Measurements from ENCODE around the gene TWF2.
A peak's percentile ranks its signal among the peaks of the same experiment; 100 is the strongest.

Gene TWF2

DNA sequence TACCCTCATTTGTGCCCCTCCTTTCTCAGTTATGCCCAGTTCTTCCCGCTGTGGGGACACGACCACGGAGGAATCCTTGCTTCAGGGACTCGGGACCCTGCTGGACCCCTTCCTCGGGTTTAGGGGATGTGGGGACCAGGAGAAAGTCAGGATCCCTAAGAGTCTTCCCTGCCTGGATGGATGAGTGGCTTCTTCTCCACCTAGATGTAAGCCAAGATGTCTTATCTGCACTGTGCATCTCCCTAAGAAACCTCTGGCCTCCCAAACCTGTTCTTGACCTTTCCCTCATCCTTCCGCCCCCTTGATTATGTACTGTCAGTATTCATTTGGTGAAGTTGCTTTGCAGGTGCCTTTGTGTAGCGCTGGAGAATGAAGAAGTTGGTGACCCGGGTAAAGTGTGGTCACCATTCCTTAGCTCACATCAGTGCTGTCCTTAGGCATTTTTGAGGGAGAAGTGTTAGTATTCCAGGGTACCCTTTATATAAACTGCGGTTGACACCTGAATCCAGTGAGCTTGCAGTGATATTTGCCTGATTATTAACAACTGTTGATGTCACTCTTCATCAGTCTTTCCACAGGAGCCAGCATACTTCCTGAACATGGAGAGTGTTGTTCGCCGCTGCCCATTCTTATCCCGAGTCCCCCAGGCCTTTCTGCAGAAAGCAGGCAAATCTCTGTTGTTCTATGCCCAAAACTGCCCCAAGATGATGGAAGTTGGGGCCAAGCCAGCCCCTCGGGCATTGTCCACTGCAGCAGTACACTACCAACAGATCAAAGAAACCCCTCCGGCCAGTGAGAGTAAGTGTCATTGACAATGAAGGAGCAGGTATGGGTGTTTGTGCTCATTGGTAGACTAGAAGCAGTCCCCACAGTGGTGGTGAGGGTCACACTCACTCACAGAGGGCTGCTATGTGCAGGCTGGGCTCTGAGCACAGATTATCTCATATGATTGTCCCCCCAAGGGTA is 40.0 kb downstream of the TWF2 start:
- no peak for DNase-seq

DNA sequence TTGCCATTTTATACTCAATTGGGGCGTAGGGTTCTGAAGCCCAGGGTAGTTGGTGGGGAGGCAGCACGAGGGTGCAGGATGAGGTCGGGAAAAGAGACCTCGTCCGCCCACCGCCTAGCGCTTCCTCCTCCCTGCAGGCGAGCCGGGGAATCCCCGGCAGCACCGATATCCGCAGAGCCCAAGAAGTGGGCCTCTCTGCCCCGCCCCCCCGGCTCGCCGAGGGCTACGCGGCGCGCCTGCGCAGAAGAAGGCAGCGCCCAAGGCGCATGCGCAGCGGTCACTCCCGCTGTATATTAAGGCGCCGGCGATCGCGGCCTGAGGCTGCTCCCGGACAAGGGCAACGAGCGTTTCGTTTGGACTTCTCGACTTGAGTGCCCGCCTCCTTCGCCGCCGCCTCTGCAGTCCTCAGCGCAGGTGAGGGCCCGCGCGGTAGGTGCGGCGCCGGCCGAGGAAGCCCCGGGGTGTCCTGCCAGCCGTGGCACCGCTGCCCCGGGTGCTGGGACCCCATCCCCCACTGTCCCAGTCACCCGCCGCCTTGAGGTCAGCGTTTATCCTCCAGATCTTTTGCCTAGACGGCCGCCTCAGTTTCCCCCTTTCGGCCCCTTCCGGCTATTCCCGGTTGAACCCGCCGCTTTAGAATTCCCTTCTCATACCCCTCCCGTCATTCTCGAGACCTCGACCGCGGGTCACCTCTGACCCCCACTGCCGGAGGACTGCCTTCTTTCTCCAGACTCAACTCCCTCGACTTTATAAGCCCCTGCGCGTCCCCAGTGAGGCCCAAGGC is 40.9 kb downstream of the TWF2 start, which contains the start of gene ALAS1:
ALAS1 (plus strand) TSS at position 319 of the 784 bp plus-strand sequence. CDS start 1,082 bp downstream, outside the sequence.
- peak; percentile 67 for DNase-seq

DNA sequence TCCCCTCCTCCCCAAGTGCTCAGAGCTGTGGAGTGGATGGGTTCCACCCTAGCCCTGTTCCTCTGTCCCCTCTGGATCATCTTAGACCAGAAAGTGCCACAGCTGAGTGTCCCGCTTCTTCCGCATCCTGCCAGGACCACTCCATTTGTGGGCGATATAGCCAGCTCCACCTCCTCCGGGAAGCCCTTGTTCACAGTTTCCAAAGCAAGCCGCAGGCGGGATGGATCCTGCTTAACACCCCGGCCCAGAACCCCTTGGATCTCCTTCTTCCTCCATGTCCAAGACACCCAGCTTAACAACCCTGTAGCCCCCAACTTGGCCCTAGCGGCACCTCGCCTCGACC is 41.5 kb downstream of the TWF2 start:
- DNase-seq, result no peak

- DNase-seq, result no peak
These were observed 42.0 kb downstream of the TWF2 start for GRCh38 chr3:52196977-52197376.

DNA sequence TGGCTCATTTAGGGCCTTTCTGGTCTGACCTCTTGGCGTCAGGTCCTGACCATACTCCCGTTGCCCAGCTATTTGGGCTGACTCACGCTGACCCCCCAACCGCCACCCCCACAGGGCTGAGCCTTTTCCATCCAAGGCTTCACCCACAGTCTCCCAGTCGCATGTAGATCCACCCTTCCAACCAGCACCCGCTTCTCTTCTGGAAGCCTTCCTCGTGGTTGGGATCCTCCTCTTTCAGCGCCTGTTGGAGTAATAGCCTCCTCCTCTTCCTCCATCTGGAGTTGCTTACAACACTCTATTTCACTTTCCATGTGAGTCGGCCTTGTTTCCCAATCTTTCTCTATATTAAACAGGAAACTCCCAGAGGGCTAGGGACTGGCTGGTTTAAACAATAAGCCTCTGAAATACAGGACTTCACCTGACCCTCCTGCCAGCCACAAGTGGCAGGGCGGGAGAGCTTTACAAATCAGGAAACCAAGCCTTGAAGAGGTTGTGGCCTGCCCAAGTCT is 43.1 kb downstream of the TWF2 start:
- no peak for DNase-seq

- no peak for DNase-seq
These were observed 43.7 kb downstream of the TWF2 start for GRCh38 chr3:52195291-52195597.

- no peak for DNase-seq
These were observed 44.3 kb downstream of the TWF2 start for GRCh38 chr3:52194485-52195290.

- no peak for DNase-seq
These were observed 45.9 kb downstream of the TWF2 start for GRCh38 chr3:52193065-52193464.

DNA sequence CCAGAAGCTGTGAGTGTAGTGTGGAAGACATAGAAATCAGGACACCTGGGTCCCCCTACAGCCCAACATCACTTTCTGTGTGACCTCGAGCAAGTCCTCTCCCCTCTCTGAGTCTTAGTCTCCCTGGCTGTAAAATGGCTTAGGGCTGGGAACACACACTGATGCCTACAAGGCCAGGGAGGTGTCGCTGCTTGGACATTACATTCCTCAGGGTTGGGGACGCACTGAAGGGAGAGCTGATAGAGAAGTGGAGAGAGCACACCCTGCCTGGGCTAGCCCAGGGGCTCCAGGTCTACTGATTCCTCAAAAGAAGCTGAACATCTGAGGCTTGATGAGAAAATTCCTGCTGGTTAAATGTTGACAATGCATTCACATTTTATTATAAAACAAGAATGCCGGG is 47.3 kb downstream of the TWF2 start:
- no peak for DNase-seq

DNA sequence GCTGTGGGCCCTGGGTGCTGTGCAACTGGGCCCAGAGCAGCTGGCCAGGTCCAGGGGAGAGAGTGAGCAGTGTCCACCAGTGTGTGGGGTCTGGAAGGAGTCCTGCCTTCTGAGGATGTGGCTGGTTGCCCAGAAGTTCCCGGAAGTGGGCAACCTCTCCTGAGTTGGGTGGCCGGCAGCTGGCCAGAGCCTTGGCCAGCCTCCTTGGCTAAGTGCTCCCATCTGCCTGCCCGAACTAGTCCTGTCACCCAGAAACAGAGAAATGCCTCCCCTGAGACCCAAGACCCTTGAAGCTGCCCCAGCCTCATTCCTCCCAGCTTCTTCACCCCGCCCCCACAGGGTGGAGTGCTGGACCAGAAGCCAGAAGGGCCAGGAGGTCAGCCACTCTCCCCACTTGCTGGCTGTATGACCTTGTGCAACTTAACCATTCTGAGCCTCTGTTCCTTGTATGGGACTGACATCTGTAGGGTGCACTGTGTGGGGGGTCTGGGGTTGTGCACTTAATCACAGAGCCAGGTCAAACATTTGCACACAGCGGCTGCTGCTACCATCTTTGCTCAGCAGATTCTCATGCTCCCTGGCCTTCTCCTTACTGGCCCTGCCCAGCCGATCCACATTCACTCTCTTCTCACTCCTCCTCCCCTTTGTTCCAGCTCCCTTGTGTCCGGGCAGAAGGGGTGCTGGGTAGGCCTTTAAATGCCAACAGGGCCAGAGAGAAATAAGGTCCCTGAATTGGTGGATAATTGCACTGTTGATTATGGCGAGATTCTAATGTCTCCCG is 48.5 kb downstream of the TWF2 start:
- no peak for DNase-seq

GRCh38 chr3:52188556-52188955 is 50.4 kb downstream of the TWF2 start:
- DNase-seq, result no peak

DNA sequence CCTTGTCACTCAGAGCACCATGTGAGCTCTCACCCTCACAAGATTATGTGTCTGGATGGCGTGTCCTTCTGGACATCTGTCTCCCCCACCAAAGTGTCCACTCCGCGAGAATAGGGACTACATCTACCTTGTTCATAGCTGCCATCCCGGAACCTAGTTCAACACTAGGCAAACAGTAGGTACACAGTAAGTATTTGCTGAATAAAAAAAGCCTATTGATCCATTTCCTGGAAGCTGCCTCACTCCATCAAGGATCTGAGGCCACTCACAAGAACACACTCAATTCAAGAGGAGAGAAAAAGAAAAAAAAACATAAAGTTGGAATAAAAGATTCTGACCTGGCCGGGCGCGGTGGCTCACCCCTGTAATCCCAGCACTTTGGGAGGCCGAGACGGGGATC is 52.2 kb downstream of the TWF2 start:
- no peak for DNase-seq

- DNase-seq, result no peak
These were observed 53.1 kb downstream of the TWF2 start for GRCh38 chr3:52185837-52186236.

- no peak for DNase-seq
These were observed 53.6 kb downstream of the TWF2 start for GRCh38 chr3:52185311-52185710.

DNA sequence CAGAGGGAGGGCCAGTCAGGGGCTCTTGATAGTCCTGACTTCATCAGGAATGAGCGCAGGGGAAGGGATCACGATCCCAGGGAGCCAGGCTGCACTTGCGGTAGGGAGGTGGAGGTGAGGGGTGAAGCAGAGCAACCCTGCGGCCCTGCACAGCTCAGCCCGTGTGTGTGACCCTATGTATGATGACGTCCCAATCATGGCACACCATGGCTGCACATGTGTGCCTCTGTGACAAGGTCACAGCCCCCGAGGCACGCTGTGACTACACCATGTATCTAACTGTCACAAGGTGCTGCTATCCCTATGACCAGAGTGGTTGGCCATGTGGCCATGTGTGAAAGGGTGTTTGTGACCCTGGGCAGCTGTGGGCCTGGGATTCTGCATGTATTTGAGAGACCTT is 54.3 kb downstream of the TWF2 start:
- DNase-seq, result no peak

DNA sequence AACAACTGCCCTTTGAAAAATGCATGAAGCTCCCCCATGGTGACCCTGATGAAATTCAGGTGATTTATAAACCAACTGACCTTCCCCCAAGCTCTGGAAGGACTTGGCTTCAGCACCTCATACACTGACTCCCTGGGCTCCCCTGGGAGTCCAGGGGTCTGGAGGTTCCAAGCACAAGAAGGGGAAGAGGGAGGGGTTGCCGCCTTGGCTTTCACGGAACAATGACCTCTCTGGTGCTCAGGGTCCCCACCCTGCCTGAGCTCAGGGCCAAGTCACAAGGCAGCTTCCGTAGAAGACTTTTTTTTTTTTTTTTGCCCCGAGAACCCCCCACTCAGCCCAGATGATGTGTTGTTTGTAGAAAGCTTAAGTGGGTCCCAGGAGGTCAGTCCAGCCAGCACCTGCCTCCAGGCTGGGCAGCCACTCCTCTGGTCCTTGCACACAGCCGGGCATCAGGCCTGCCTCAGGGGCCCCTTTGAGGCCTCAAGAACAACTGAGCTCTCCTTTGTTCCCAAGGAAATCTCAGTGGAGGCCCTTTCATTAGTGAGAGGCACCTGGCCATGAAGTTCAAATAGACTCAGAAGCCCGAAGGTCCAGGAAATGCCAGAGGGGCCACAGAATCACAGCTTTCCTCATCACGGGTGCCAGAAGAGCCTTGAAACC is 55.0 kb downstream of the TWF2 start:
- DNase-seq, result no peak

DNA sequence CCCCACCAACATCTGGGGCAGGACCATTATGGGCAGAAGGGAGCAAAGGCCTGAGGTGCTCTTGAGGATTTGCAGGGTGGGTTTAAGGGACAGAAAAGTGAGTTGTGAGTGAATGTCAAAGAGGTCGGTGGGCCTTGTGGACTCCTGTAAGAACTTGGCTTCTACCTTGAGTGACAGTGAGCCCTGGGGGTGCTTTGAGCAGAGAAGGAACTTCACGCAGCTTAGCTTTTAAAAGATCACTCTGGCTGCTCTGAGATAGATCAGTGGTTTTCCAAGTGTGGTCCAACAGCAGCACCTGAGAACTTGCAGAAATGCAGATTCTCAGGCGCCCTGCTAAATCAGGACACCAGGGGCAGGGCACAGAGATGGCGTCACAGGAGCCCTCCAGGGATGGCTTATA is 56.3 kb downstream of the TWF2 start:
- DNase-seq, result no peak

GRCh38 chr3:52182196-52182595 is 56.8 kb downstream of the TWF2 start:
- DNase-seq, result no peak

GRCh38 chr3:52181543-52181942 is 57.4 kb downstream of the TWF2 start:
- no peak for DNase-seq

All from NCI-H1092 treated with DMSO at 0.1 percent for 48 hours (cell line).